ENCODE measurements around the gene PTPN12. TPM values are rescaled to one million over a fixed set of nuclear protein-coding genes. Genes with fewer than 3 reads are reported as not detected.

The PTPN12 gene
- total RNA-seq, 1 donor from 2014 or later = 86.6 TPM

DNA sequence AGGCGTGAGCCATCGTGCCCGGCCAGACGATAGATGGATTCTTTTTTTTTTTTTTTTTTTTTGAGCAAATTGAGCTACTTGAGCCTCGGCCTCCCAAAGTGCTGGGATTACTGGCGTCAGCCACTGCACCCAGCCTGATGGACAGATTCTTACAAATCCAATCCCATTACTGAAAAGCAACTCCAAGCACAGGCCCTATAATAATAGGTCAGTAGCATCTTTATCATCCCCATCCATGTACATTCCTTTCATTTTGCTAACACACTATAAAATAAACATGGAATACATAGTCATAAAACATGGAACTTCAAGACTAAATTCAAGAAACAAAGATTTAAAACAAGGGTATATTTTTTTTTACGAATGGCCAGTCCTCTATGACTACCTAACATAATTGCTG is 143.2 kb downstream of the PTPN12 start:
- Mint-ChIP-seq H3K36me3 (peaks cover 23% of the 10 kb centered on the region), H3K9me3 (no peaks in the 10 kb centered on the region), H3K4me1 (peaks cover 7% of the 10 kb centered on the region), H3K27ac (no peak overlapping the region), H3K4me3 (no peak overlapping the region), H3K27me3 (ENCODE audit: insufficient read depth, low read depth) (no peaks in the 10 kb centered on the region)
- Histone ChIP-seq H3K79me2 (ENCODE audit: low read depth) (peaks cover 4% of the 10 kb centered on the region), H3K9ac (no peak overlapping the region), H3K27me3 (no peaks in the 10 kb centered on the region), H2AFZ (replicated peaks) (no peak overlapping the region), H3K4me2 (no peak overlapping the region), H3K4me1 (peaks cover 4% of the 10 kb centered on the region), H3K36me3 (no peaks in the 10 kb centered on the region), H3F3A (ENCODE audit: low read depth) (no peaks in the 10 kb centered on the region), H4K20me1 (ENCODE audit: low read depth) (no peaks in the 10 kb centered on the region), H3K9me3 (ENCODE audit: low read depth) (no peaks in the 10 kb centered on the region), H3K4me3 (no peak overlapping the region), H3K27ac (no peak overlapping the region)
- DNase-seq (ENCODE audit: low spot score) = no peak
- TF ChIP-seq EZH2phosphoT487 (IDR thresholded peaks at IDR 0.05) (no peak), CTCF (IDR thresholded peaks at IDR 0.05) (no peak), EZH2 (IDR thresholded peaks at IDR 0.05) (no peak)

DNA sequence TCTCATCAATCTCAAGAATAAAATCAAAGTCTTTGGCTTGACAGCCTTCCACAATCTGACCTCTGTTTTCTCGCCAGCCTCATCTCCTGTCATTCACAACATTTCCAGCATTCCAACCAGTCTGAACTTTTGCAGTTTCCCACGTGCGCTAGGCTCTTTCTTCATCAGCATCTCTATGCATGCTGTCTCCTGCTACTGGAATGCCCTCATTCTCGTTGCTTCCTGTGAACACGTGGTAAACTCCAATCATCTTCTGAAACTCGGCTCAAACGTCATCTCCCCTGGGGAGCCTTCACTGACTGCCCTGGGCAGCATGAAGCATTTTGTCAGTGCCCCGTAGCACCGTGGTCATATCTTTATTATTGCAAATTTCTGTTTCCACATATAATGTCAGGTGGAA is 146.9 kb downstream of the PTPN12 start:
- Histone ChIP-seq H4K20me1 (ENCODE audit: low read depth) (no peaks in the 10 kb centered on the region), H3F3A (ENCODE audit: low read depth) (no peaks in the 10 kb centered on the region), H3K4me1 (peaks cover 4% of the 10 kb centered on the region), H3K27me3 (no peaks in the 10 kb centered on the region), H3K27ac (no peak overlapping the region), H3K9ac (no peak overlapping the region), H3K79me2 (ENCODE audit: low read depth) (peaks cover 30% of the 10 kb centered on the region), H2AFZ (replicated peaks) (no peak overlapping the region), H3K4me2 (no peak overlapping the region), H3K9me3 (ENCODE audit: low read depth) (no peaks in the 10 kb centered on the region), H3K36me3 (no peaks in the 10 kb centered on the region), H3K4me3 (no peak overlapping the region)
- Mint-ChIP-seq H3K9me3 (no peaks in the 10 kb centered on the region), H3K4me3 (no peak overlapping the region), H3K4me1 (peaks cover 14% of the 10 kb centered on the region), H3K27ac (no peak overlapping the region), H3K36me3 (peaks cover 25% of the 10 kb centered on the region), H3K27me3 (ENCODE audit: insufficient read depth, low read depth) (no peaks in the 10 kb centered on the region)
- TF ChIP-seq CTCF (IDR thresholded peaks at IDR 0.05) = no peak
- TF ChIP-seq EZH2 (IDR thresholded peaks at IDR 0.05) = no peak
- no peak for TF ChIP-seq EZH2phosphoT487 (IDR thresholded peaks at IDR 0.05)
- peak; percentile 32 for DNase-seq (ENCODE audit: low spot score)

GRCh38 chr7:77685233-77685632 is 148.1 kb downstream of the PTPN12 start:
- peaks cover 4% of the 10 kb centered on the region for H3K4me1 ChIP-seq
- Mint-ChIP-seq H3K4me3 (no peak overlapping the region), H3K27me3 (ENCODE audit: insufficient read depth, low read depth) (no peaks in the 10 kb centered on the region), H3K27ac (no peak overlapping the region), H3K9me3 (no peaks in the 10 kb centered on the region), H3K4me1 (peaks cover 14% of the 10 kb centered on the region), H3K36me3 (peaks cover 23% of the 10 kb centered on the region)
- no peaks in the 10 kb centered on the region for H3K27me3 ChIP-seq
- H3K9me3 ChIP-seq (ENCODE audit: low read depth) = no peaks in the 10 kb centered on the region
- H4K20me1 ChIP-seq (ENCODE audit: low read depth) = no peaks in the 10 kb centered on the region
- H3F3A ChIP-seq (ENCODE audit: low read depth) = no peaks in the 10 kb centered on the region
- no peak overlapping the region for H2AFZ ChIP-seq (replicated peaks)
- peaks cover 42% of the 10 kb centered on the region for H3K79me2 ChIP-seq (ENCODE audit: low read depth)
- no peak overlapping the region for H3K27ac ChIP-seq
- TF ChIP-seq CTCF (IDR thresholded peaks at IDR 0.05) (no peak), EZH2phosphoT487 (IDR thresholded peaks at IDR 0.05) (no peak), EZH2 (IDR thresholded peaks at IDR 0.05) (no peak)
- H3K4me2 ChIP-seq = no peak overlapping the region
- H3K9ac ChIP-seq = no peak overlapping the region
- H3K36me3 ChIP-seq = no peaks in the 10 kb centered on the region
- no peak for DNase-seq (ENCODE audit: low spot score)
- no peak overlapping the region for H3K4me3 ChIP-seq

Measured in neural progenitor cell (in vitro differentiated cells).